ENCODE results near the gene PLD1. TPM values are rescaled to one million over a fixed set of nuclear protein-coding genes. Genes with fewer than 3 reads are reported as not detected.
"Not testable (repeated sequence)": the region's sequence is repeated elsewhere in the genome, so short reads cannot be mapped to it uniquely, and the experiment has no call there.

PLD1 gene
- total RNA-seq, 1 donor from 2014 or later: 59.5 TPM

DNA sequence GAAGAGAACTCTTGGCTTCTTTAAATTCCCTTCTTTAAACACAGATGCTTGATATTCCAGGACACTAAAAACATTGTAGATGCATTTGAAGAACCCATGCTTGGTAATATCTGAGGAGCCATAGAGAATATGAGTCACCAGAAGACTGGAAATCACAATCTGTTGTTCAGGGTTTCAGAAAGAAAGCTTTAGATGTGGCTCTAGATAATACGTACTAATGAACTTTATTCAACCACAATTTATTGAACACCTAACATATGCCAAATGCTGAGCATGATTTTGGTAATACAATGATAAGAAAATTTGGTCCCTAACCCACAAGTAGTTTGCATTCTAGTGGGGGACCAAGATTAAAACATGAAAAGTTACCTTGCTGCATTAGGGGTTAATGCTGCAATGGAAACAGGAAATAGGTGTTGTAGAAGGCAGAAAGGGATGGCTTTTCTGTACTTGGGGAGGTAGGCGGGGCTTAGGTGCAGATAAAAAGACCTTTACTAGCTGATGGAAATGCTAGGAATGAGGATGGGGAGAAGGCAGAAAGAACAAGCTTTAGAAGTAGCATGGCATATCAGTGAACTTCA lies 11.6 kb upstream of the PLD1 start:
- Histone ChIP-seq H3K9me3 (replicated peaks) (no peaks in the 10 kb centered on the region), H3K4me1 (peaks cover 15% of the 10 kb centered on the region), H3K36me3 (no peaks in the 10 kb centered on the region), H3K4me3 (no peak overlapping the region), H3K27me3 (ENCODE audit: low read depth) (no peaks in the 10 kb centered on the region), H3K27ac (replicated peaks) (no peak overlapping the region)
- intact Hi-C loops (cut with micrococcal nuclease): no loop called here
- no peak for DNase-seq
- TF ChIP-seq, protein P1, sequence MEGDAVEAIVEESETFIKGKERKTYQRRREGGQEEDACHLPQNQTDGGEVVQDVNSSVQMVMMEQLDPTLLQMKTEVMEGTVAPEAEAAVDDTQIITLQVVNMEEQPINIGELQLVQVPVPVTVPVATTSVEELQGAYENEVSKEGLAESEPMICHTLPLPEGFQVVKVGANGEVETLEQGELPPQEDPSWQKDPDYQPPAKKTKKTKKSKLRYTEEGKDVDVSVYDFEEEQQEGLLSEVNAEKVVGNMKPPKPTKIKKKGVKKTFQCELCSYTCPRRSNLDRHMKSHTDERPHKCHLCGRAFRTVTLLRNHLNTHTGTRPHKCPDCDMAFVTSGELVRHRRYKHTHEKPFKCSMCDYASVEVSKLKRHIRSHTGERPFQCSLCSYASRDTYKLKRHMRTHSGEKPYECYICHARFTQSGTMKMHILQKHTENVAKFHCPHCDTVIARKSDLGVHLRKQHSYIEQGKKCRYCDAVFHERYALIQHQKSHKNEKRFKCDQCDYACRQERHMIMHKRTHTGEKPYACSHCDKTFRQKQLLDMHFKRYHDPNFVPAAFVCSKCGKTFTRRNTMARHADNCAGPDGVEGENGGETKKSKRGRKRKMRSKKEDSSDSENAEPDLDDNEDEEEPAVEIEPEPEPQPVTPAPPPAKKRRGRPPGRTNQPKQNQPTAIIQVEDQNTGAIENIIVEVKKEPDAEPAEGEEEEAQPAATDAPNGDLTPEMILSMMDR (IDR thresholded peaks at IDR 0.05; ENCODE audit: borderline replicate concordance): no peak

DNA sequence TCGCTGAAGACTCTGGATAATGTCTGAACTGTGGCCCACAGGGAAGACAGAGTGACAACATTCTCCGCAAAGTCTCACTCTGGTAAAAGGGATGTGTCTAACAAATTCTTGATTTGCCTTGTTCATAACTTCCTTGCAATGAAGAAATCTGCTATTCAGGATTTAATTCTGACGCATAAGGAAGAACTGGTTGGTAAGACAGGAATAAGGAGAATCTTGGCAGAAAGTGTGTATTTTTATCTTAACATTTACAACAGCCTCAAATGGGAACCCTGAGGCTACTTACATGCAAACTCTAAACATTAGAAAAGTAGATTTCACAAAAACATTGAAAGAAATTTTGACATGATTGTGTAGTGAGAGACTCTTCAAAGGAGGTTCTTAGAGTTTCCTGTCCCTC lies 10.8 kb upstream of the PLD1 start:
- TF ChIP-seq, protein P1 (IDR thresholded peaks at IDR 0.05; ENCODE audit: borderline replicate concordance): no peak
- intact Hi-C loops (cut with micrococcal nuclease): no loop called here
- H3K9me3 ChIP-seq (replicated peaks): no peaks in the 10 kb centered on the region
- no peaks in the 10 kb centered on the region for H3K36me3 ChIP-seq
- H3K27ac ChIP-seq (replicated peaks): no peak overlapping the region
- H3K4me1 ChIP-seq: peaks cover 15% of the 10 kb centered on the region
- no peak for DNase-seq
- no peaks in the 10 kb centered on the region for H3K27me3 ChIP-seq (ENCODE audit: low read depth)
- H3K4me3 ChIP-seq: no peak overlapping the region

DNA sequence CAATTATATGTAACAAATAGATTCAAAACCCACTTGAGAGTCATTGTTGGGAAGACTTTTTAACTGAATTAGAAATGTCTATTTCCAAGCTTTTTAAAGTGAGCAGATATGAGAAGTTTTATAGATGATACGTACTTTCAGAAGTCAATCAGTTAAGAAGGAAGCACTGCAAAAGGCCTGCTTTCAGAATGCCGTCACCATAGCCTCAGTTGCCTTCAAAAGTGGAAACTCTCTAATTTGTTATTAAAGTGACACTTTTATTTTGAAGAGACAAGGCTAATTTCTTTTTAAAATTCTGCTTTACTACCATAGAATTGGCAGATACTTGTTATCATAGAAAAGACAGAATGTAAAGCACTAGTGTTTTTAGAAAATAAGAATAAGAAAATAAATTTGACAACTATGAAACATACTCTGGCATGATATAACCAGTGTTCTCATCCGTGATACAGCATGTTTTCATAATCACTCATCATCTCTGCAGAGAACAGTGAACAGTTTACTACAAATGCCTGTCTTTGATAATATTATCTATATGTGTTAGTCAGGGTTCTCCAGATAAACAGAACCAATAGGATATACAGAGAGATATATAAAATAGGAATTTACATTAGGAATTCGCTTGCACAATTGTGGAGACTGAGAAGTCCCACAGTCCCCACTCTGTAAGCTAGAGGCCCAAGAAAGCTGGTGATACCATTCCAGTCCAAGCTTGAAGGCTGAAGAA lies 7.0 kb upstream of the PLD1 start:
- H3K27me3 ChIP-seq (ENCODE audit: low read depth): no peaks in the 10 kb centered on the region
- no peak overlapping the region for H3K4me3 ChIP-seq
- H3K4me1 ChIP-seq: no peaks in the 10 kb centered on the region
- TF ChIP-seq, protein P1 (IDR thresholded peaks at IDR 0.05; ENCODE audit: borderline replicate concordance): no peak
- no peaks in the 10 kb centered on the region for H3K36me3 ChIP-seq
- intact Hi-C loops (cut with micrococcal nuclease): no loop called here
- no peak for DNase-seq
- H3K9me3 ChIP-seq (replicated peaks): no peaks in the 10 kb centered on the region
- no peak overlapping the region for H3K27ac ChIP-seq (replicated peaks)

DNA sequence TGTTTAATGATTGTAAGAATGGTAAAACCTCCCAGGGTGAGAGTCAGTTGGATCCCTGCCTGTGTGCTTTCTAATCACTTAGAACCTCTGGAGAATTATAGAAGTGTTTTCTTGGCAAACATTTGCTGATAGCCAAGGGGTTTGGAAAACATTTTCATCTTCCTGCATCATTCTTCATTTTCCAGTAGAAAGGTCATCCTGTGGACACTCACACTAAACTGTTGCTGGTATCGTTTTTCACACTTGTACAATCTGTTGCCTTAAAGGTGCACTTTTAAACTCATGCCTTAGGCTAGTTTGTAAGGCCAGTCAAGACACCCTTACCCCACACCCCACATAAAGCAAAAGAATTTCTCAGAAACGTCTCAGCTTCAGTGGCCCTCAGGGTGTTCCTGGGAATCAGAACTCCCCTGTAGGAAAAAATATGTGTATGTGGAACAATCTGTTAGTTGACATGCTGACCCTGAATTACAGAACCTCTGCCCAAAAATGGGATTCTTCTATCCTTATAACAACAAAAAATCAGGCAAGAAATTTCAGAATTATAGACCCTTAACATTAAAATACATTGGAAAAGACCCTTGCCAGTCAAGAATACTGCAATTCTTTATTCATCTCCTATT lies 5.8 kb upstream of the PLD1 start:
- Histone ChIP-seq H3K4me1 (peaks cover under 1% of the 10 kb centered on the region), H3K27me3 (ENCODE audit: low read depth) (no peaks in the 10 kb centered on the region), H3K36me3 (no peaks in the 10 kb centered on the region), H3K9me3 (replicated peaks) (no peaks in the 10 kb centered on the region), H3K4me3 (no peak overlapping the region), H3K27ac (replicated peaks) (peak overlapping the region; percentile 47)
- no peak for DNase-seq
- intact Hi-C loops (cut with micrococcal nuclease): no loop called here
- TF ChIP-seq, protein P1 (IDR thresholded peaks at IDR 0.05; ENCODE audit: borderline replicate concordance): no peak

DNA sequence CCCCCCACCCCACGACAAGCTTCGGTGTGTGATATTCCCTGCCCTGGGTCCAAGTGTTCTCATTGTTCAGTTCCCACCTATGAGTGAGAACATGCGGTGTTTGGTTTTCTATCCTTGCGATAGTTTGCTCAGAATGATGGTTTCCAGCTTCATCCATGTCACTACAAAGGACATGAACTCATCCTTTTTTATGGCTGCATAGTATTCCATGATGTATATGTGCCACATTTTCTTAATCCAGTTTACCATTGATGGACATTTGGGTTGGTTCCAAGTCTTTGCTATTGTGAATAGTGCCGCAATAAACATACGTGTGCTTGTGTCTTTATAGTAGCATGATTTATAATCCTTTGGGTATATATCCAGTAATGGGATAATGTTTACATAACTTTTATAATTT lies 4.4 kb upstream of the PLD1 start:
- intact Hi-C loops (cut with micrococcal nuclease); H3K36me3 ChIP-seq; DNase-seq; H3K9me3 ChIP-seq (replicated peaks); H3K27me3 ChIP-seq (ENCODE audit: low read depth); H3K4me3 ChIP-seq: not testable (repeated sequence)
- H3K4me1 ChIP-seq: peaks cover 15% of the 10 kb centered on the region
- H3K27ac ChIP-seq (replicated peaks): peak overlapping the region; percentile 47
